Gastroesophageal sphincter (tissue), 3 donors: Measurements from ENCODE around the gene VSTM2L.

Experiments used
- EP300 ChIP-seq: sonication (generic); formaldehyde crosslinking; IDR thresholded peaks from one replicate; pipeline ENCODE4 v1.6.1; 2017; ENCODE audit warnings: antibody characterized with exemption, mild to moderate bottlenecking
- POLR2A ChIP-seq, 2 donors: fragments of 450-650 bp; IDR thresholded peaks; one replicate each; pipeline ENCODE4 v1.6.1; 2017; ENCODE audit warnings: antibody characterized with exemption in 2 of 2, mild to moderate bottlenecking in 2 of 2, moderate library complexity in 1 of 2
- POLR2AphosphoS5 ChIP-seq: sonication (generic); formaldehyde crosslinking; IDR thresholded peaks from one replicate; pipeline ENCODE4 v1.6.1; 2017; ENCODE audit warnings: antibody characterized with exemption
- TF ChIP-seq, protein P1 (sequence below), 4 experiments: fragments of 200-600 bp in 2 of 4; fragments of 450-650 bp in 2 of 4; sonication (generic) in 1 of 4; IDR thresholded peaks; one replicate each; pipeline ENCODE4 v1.5.1; 2017 to 2019; ENCODE audit warnings: antibody characterized with exemption in 4 of 4, mild to moderate bottlenecking in 2 of 4, moderate library complexity in 2 of 4

DNA sequence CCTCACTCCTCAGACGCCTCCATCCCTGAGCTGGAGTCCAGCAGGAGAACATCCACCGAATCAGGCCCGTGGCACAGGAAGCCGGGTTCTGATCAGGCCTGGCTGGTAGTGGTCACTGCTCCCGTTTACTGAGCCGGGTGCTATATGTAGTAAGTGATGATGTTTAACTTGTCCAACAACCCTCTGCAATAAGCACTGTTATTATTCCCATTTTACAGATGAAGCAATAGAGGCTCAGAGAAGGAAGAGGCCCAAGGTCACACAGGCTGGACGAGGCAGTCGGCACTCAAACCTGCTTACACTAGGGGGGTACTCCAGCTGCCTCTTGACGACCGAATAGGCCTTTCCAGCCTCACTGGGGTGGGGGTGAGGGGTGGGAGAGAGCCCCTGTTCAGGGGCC is 14.3 kb upstream of the VSTM2L start:
- TF ChIP-seq EP300 (no peak), POLR2A (IDR thresholded peaks at IDR 0.05) (no peak), POLR2AphosphoS5 (no peak)
- TF ChIP-seq, protein P1, sequence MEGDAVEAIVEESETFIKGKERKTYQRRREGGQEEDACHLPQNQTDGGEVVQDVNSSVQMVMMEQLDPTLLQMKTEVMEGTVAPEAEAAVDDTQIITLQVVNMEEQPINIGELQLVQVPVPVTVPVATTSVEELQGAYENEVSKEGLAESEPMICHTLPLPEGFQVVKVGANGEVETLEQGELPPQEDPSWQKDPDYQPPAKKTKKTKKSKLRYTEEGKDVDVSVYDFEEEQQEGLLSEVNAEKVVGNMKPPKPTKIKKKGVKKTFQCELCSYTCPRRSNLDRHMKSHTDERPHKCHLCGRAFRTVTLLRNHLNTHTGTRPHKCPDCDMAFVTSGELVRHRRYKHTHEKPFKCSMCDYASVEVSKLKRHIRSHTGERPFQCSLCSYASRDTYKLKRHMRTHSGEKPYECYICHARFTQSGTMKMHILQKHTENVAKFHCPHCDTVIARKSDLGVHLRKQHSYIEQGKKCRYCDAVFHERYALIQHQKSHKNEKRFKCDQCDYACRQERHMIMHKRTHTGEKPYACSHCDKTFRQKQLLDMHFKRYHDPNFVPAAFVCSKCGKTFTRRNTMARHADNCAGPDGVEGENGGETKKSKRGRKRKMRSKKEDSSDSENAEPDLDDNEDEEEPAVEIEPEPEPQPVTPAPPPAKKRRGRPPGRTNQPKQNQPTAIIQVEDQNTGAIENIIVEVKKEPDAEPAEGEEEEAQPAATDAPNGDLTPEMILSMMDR (IDR thresholded peaks at IDR 0.05) = no peak
